ENCODE results near the gene ASS1.

ASS1 gene

GRCh38 chr9:130539420-130540223 is 94.9 kb downstream of the ASS1 start:
- DNase-seq: no peak

- DNase-seq: no peak
These were observed 96.8 kb downstream of the ASS1 start for GRCh38 chr9:130541533-130541932.

GRCh38 chr9:130542038-130542437 is 97.3 kb downstream of the ASS1 start:
- DNase-seq: no peak

GRCh38 chr9:130542457-130543228 is 97.9 kb downstream of the ASS1 start:
- DNase-seq: no peak

- no peak for DNase-seq
These were observed 98.6 kb downstream of the ASS1 start for GRCh38 chr9:130543368-130543767.

- DNase-seq: no peak
These were observed 99.1 kb downstream of the ASS1 start for GRCh38 chr9:130543859-130544258.

- no peak for DNase-seq
These were observed 99.6 kb downstream of the ASS1 start for GRCh38 chr9:130544364-130544763.

GRCh38 chr9:130548103-130548502 is 103.3 kb downstream of the ASS1 start:
- no peak for DNase-seq

GRCh38 chr9:130549093-130549735 is 104.5 kb downstream of the ASS1 start:
- no peak for DNase-seq

Data from eye (tissue), 1 donor.